Measurements from ENCODE around the gene ANO7. TPM values are rescaled to one million over a fixed set of nuclear protein-coding genes. Genes with fewer than 3 reads are reported as not detected.

ANO7 gene
- total RNA-seq, 2 experiments from 2014 or later = 0.16 to 0.46 TPM

DNA sequence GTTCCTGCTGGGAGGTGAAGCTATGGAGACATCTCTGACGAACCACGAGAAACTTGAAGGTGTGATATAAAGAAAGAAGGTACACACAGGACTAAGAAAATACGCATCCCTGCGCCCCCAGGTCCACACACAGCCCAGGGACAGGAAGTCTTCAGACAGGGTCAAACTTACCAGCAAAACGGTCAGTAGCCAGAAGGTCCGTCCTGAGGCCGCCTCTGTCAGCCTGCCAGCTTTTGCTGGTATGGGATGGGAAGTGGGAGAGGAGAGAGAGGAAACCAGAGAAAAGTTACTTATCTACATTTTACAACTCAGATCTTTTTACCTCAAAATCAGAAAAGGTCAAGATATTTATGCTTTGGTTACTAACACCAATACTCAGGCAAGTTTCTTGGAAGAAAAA, 79.8 kb downstream of the ANO7 start:
- H3K4me1 ChIP-seq (ENCODE audit: insufficient read depth, low read length, poor library complexity, severe bottlenecking) = no peaks in the 10 kb centered on the region

DNA sequence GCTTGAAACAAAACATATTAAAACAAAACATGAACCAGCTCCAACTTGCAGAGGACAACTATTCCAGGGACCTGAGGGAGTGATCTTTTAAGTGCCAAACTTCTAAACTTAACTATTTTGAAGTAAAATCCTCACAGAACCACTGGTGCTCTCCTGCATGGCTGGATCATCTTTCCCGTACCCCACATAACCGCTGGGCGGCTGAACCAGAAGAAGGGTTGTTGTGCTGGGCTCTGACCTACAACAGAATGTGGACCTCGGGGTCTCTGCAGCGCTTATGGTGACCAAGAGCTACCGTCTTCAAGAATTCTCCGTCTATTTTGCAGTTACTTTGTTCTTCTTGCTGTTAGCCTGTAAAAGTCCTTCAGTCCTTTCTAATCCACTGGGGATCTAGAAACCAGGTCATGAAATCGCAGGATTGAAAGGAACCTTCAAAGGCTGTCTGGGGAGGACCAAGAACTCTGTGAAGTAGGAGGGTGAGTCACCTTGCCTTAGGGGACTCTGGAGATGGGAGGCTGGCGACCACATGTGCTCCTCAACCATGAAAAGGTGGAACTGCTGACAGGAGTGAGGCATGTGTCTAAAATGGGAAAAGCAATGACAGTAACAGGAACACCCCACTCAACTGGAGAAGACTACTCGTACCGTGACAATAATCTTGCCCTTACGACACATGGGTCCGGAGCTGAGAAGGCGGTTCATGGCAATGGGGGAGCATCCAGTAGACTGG, 80.4 kb downstream of the ANO7 start:
- TF ChIP-seq, protein P1, sequence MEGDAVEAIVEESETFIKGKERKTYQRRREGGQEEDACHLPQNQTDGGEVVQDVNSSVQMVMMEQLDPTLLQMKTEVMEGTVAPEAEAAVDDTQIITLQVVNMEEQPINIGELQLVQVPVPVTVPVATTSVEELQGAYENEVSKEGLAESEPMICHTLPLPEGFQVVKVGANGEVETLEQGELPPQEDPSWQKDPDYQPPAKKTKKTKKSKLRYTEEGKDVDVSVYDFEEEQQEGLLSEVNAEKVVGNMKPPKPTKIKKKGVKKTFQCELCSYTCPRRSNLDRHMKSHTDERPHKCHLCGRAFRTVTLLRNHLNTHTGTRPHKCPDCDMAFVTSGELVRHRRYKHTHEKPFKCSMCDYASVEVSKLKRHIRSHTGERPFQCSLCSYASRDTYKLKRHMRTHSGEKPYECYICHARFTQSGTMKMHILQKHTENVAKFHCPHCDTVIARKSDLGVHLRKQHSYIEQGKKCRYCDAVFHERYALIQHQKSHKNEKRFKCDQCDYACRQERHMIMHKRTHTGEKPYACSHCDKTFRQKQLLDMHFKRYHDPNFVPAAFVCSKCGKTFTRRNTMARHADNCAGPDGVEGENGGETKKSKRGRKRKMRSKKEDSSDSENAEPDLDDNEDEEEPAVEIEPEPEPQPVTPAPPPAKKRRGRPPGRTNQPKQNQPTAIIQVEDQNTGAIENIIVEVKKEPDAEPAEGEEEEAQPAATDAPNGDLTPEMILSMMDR (conservative IDR thresholded peaks at IDR 0.05; ENCODE audit: low read length) = no peak
- TF ChIP-seq EZH2phosphoT487 (IDR thresholded peaks at IDR 0.05; ENCODE audit: borderline replicate concordance, low read depth, low read length) = no peak
- no peaks in the 10 kb centered on the region for H3K9me3 ChIP-seq (ENCODE audit: low read length)
- H2AFZ ChIP-seq (ENCODE audit: low read length) = no peak overlapping the region
- H3K4me3 ChIP-seq (ENCODE audit: low read depth, low read length, poor library complexity, severe bottlenecking) = no peak overlapping the region
- no peak for DNase-seq (ENCODE audit: low spot score)
- H3K9me2 ChIP-seq (ENCODE audit: insufficient read depth, low read length) = no peaks in the 10 kb centered on the region
- no peak overlapping the region for H3K4me2 ChIP-seq (ENCODE audit: low read length)
- H3K27ac ChIP-seq (ENCODE audit: low read depth, low read length, poor library complexity, severe bottlenecking) = no peak overlapping the region
- ChIA-PET CTCF (ENCODE audit: unreplicated experiment) (no interaction called here), POLR2A (no interaction called here)
- H3K79me2 ChIP-seq (ENCODE audit: insufficient read depth, low read depth, low read length) = no peaks in the 10 kb centered on the region
- peaks cover 14% of the 10 kb centered on the region; the same call in 1 of the 2 replicates for H4K20me1 ChIP-seq (ENCODE audit: insufficient read depth, low read length)
- intact Hi-C loops (cut with micrococcal nuclease; ENCODE audit: unreplicated experiment) = no loop called here
- H3K4me1 ChIP-seq (ENCODE audit: insufficient read depth, low read length, poor library complexity, severe bottlenecking) = no peaks in the 10 kb centered on the region
- peaks cover 32% of the 10 kb centered on the region for H3K36me3 ChIP-seq (ENCODE audit: insufficient read depth, low read length)
- no TSS peak for BruUV-seq (replicated peaks)

More for the DNA sequence above, 79.8 kb downstream of the ANO7 start:
- no peaks in the 10 kb centered on the region for H3K79me2 ChIP-seq (ENCODE audit: insufficient read depth, low read depth, low read length)
- intact Hi-C loops (cut with micrococcal nuclease; ENCODE audit: unreplicated experiment) = no loop called here
- no peak overlapping the region for H3K4me2 ChIP-seq (ENCODE audit: low read length)
- POLR2A ChIA-PET = no interaction called here
- no peak overlapping the region for H3K4me3 ChIP-seq (ENCODE audit: low read depth, low read length, poor library complexity, severe bottlenecking)
- CTCF ChIA-PET (ENCODE audit: unreplicated experiment) = no interaction called here
- H3K9me3 ChIP-seq (ENCODE audit: low read length) = no peaks in the 10 kb centered on the region
- no peak overlapping the region for H2AFZ ChIP-seq (ENCODE audit: low read length)
- H3K27ac ChIP-seq (ENCODE audit: low read depth, low read length, poor library complexity, severe bottlenecking) = no peak overlapping the region
- H3K9me2 ChIP-seq (ENCODE audit: insufficient read depth, low read length) = no peaks in the 10 kb centered on the region
- peaks cover 11% of the 10 kb centered on the region; the same call in 1 of the 2 replicates for H4K20me1 ChIP-seq (ENCODE audit: insufficient read depth, low read length)
- no peak for TF ChIP-seq EZH2phosphoT487 (IDR thresholded peaks at IDR 0.05; ENCODE audit: borderline replicate concordance, low read depth, low read length)
- TF ChIP-seq, protein P1 (conservative IDR thresholded peaks at IDR 0.05; ENCODE audit: low read length) = no peak
- DNase-seq (ENCODE audit: low spot score) = no peak
- H3K36me3 ChIP-seq (ENCODE audit: insufficient read depth, low read length) = peaks cover 37% of the 10 kb centered on the region
- no TSS peak for BruUV-seq (replicated peaks)
